ENCODE measurements around the gene TUSC2.

- TF ChIP-seq EP300 (IDR thresholded peaks at IDR 0.05; ENCODE audit: borderline replicate concordance) (no peak), RAD21 (IDR thresholded peaks at IDR 0.05; ENCODE audit: low read depth) (no peak), REST (IDR thresholded peaks at IDR 0.05; ENCODE audit: low read depth) (no peak), MAX (IDR thresholded peaks at IDR 0.05) (no peak), TAF1 (IDR thresholded peaks at IDR 0.05; ENCODE audit: low read depth) (no peak), USF1 (IDR thresholded peaks at IDR 0.05) (no peak), YY1 (IDR thresholded peaks at IDR 0.05; ENCODE audit: low read depth) (no peak), EGR1 (IDR thresholded peaks at IDR 0.05) (no peak)
These were observed 51.8 kb downstream of the TUSC2 start for GRCh38 chr3:50275996-50276761.
